T-helper 22 cell (primary cell): ENCODE results near the gene MYD88.
"Not testable (repeated sequence)": the region's sequence is repeated elsewhere in the genome, so short reads cannot be mapped to it uniquely, and the experiment has no call there.

ENCODE experiments used
- DNase-seq: peaks from one replicate; pipeline ENCODE4 v3.0.0-alpha.2; 2020; ENCODE audit warnings: low read depth

The MYD88 gene

DNA sequence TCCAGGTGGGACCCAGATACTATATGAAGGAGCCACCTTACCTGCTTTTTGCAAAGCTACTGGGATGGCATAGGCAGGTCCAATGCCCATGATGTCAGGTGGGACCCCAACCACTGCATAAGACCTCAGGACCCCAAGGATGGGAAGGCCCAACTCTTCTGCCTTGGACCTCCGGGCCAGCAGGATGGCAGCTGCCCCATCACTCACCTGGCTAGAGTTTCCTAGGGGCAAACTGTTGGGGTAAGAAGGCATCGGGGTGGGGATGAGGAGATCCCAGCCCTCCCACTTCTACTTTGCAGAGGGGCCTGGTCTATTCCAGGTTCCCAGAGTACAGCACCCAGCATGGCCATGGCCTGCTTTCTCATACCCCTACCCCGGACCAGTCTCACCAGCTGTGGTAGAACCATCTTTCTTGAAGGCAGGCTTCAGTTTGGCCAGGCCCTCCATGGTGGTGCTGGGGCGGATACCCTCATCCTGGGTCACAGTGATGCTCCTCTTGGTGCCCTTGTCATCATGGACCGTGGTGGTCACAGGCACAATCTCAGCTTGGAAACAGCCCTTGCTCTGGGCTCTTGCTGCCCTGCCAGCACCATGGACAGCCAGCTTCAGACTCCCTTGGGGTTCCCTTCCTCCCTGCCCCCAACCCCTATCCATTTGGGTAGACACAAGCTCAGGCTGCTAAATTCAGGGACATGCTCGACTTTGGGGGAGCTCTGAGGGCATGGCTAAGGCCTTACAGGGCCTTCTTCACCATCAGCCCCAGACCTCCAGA, 12.2 kb upstream of the MYD88 start:
- no peak for DNase-seq

- no peak for DNase-seq
Measured at GRCh38 chr3:38127611-38128302, 10.7 kb upstream of the MYD88 start.

DNA sequence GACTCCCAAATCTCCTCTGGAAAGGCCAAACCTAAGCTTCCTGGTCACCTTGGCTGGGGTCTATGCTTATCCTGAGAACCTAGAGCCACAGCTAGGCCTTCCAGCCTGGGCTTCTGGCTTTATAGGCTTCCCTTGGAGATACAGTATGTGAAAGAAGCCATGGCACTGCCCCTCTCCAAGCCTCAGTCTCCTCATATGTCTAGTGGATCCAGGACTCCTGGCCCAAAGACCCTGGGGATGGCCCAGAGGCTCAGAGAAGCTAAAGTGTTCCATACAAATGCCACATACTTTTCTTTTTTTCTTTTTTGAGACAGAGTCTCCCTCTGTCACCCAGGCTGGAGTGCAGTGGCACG, 10.2 kb upstream of the MYD88 start:
- DNase-seq = no peak

DNA sequence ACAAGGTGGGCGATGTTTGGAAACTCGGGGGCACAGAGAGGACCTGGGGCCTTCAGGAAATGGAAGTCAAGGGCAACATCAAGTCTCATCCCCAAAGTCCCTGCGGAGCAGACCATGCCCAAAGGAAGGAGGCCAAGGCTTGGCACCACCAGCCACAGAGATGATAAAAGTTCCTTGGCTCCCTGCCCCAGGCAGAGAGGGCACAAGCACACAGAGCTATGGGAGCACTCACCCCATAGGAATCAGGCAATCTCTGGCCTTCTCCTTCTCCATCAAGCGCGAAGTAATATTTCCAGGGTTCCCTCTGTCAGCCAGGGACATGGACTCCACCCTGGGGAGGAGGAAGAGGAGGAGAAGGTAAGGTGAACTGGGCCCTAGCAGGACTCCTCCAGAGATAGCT, 9.4 kb upstream of the MYD88 start:
- DNase-seq = no peak

- no peak for DNase-seq
Measured at GRCh38 chr3:38130631-38131065, 7.8 kb upstream of the MYD88 start.

- DNase-seq = no peak
Measured at GRCh38 chr3:38131621-38132369, 6.7 kb upstream of the MYD88 start.

- no peak for DNase-seq
Measured at GRCh38 chr3:38133209-38133556, 5.3 kb upstream of the MYD88 start.

DNA sequence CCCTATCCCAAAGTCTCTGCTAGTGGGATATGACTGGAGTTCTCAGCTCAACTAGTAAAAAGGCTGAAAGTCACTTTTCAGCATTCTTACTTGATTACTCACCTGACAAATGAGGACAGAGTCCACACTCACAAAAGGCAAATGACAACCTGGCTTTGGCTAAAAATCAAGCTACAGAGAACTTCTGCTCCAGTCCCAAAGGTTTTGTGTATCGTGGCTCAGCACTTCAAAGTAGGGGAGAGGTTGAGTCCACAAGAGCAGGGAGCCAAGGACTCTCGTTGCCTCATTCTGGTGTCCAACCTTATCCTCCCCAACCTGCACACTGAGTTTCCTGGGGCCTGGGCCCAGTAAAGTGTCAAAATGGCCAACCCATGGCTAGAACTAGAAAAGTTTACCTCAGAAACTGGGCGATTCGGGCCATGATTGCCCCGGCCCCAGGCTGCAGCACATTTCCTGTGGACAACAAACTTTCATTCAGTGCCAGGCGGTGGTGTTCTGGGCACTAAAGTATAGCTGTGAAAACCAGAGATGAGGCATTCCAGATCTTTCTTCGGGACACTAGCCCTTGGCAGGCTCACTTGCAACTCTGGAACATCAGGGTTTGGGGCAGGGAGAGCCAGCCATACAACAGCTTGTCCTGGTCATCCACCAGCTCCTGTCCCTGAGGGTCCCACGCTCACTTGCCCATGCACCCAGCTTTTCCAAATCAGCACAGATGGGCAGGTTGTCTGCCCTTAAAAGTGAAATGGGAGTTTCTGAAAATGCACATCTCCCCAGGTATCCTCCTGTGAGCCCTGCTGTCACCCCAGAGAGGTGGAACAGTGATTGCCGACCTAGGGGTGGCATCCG, 4.7 kb upstream of the MYD88 start:
- DNase-seq = no peak

GRCh38 chr3:38134517-38135143, 3.8 kb upstream of the MYD88 start:
- DNase-seq = not testable (repeated sequence)

GRCh38 chr3:38135621-38136277, 2.7 kb upstream of the MYD88 start:
- not testable (repeated sequence) for DNase-seq

DNA sequence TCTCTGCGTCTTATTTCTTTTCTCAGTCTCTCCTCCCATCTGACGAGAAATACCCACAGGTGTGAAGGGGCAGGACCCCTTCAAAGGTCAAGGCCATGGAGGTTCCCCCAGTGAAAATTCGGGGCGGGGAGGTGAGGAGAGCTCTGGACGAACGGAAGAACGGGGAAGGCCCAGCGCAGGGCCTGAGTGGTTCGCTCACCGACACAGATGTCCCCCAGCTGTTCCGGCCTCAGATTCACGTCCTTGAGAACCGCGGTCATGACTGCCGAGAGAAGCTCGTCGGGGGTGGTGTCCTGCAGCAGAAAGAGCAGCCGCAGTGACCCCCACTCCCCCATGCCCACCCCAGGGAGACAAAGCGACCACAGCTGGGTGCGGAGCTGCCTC, 2.1 kb upstream of the MYD88 start:
- DNase-seq = no peak

GRCh38 chr3:38136777-38137614, 1.5 kb upstream of the MYD88 start, which contains the start of gene ACAA1:
Gene ACAA1 (minus strand): TSS chr3:38137127. CDS start chr3:38137035, 92 bp downstream.
- peak; percentile 97 for DNase-seq

GRCh38 chr3:38137615-38138348, 679 bp upstream of the MYD88 start:
- no peak for DNase-seq

DNA sequence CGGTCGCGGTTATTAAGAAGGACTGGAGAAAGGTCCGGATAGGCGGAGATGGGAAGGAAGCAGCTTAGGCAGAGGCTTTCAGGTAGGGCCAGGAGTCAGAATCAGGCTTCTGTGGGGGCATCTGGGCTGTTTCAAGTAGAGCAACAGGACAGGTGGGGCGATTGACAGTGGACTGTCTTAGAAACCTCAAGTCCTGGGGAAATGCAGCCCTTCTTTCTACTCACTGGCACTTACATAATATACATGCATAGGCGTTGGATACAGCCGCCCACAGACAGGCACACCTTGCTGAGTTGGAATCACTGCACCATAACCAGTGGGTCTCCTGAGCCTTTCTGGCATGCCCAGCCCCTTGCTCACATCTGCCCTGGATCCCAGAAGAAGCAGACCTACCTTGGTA, 730 bp downstream of the MYD88 start:
- DNase-seq = no peak

- no peak for DNase-seq
Measured at GRCh38 chr3:38139652-38140051, 1.2 kb downstream of the MYD88 start.

GRCh38 chr3:38140326-38141172, 2.1 kb downstream of the MYD88 start:
- no peak for DNase-seq

DNA sequence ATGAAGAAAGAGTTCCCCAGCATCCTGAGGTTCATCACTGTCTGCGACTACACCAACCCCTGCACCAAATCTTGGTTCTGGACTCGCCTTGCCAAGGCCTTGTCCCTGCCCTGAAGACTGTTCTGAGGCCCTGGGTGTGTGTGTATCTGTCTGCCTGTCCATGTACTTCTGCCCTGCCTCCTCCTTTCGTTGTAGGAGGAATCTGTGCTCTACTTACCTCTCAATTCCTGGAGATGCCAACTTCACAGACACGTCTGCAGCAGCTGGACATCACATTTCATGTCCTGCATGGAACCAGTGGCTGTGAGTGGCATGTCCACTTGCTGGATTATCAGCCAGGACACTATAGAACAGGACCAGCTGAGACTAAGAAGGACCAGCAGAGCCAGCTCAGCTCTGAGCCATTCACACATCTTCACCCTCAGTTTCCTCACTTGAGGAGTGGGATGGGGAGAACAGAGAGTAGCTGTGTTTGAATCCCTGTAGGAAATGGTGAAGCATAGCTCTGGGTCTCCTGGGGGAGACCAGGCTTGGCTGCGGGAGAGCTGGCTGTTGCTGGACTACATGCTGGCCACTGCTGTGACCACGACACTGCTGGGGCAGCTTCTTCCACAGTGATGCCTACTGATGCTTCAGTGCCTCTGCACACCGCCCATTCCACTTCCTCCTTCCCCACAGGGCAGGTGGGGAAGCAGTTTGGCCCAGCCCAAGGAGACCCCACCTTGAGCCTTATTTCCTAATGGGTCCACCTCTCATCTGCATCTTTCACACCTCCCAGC, 2.9 kb downstream of the MYD88 start:
- DNase-seq = no peak

- DNase-seq = no peak
Measured at GRCh38 chr3:38141952-38142273, 3.5 kb downstream of the MYD88 start.
